Natural killer cell (primary cell): ENCODE measurements around the gene NAB2. TPM values are rescaled to one million over a fixed set of nuclear protein-coding genes. Genes with fewer than 3 reads are reported as not detected.

Source experiments
- ATAC-seq, 3 donors: fragments of 150-1000 bp in 2 of 3; fragments of 200-7000 bp in 1 of 3; cut with Tn5 transposase; 1 replicate in 1 of 3; 2 replicates in 2 of 3; pipeline ENCODE4 v1.10.0; 2021; ENCODE audit warnings: mild to moderate bottlenecking in 2 of 3, moderate library complexity in 2 of 3
- DNase-seq, 2 donors: peaks; one replicate each; pipeline versions ENCODE4 v3.0.0 to v3.0.0-alpha.2; 2013 to 2021; ENCODE audit warnings: mixed read lengths in 1 of 2
- H3K27ac ChIP-seq: one replicate; pipeline ENCODE4 v1.5.1; 2013; ENCODE audit warnings: mild to moderate bottlenecking, low read length
- H3K27me3 ChIP-seq: one replicate; pipeline ENCODE4 v1.6.1; 2013; ENCODE audit warnings: low read length; ENCODE audit not compliant: control insufficient read depth, insufficient read depth
- H3K36me3 ChIP-seq: one replicate; pipeline ENCODE4 v1.6.1; 2013; ENCODE audit warnings: low read length; ENCODE audit not compliant: control insufficient read depth, insufficient read depth
- H3K4me1 ChIP-seq: one replicate; pipeline ENCODE4 v1.6.1; 2013; ENCODE audit warnings: low read length; ENCODE audit not compliant: control insufficient read depth, insufficient read depth
- H3K4me3 ChIP-seq: one replicate; pipeline ENCODE4 v1.5.1; 2013; ENCODE audit warnings: low read length
- H3K9me3 ChIP-seq: one replicate; pipeline ENCODE4 v1.6.1; 2013; ENCODE audit warnings: low read length; ENCODE audit not compliant: control insufficient read depth, insufficient read depth
- H3K27ac Mint-ChIP-seq, 2 donors: one replicate each; pipeline ENCODE4 v1.8.0; 2022; ENCODE audit warnings: mild to moderate bottlenecking in 2 of 2, mixed read lengths in 2 of 2, moderate library complexity in 1 of 2
- H3K27me3 Mint-ChIP-seq, 2 donors: one replicate each; pipeline ENCODE4 v1.8.0; 2022; ENCODE audit warnings: low read depth in 2 of 2, mixed read lengths in 2 of 2
- H3K36me3 Mint-ChIP-seq: one replicate; pipeline ENCODE4 v1.8.0; 2022; ENCODE audit warnings: mixed read lengths
- H3K4me1 Mint-ChIP-seq, 2 donors: one replicate each; pipeline ENCODE4 v1.8.0; 2022; ENCODE audit warnings: mixed read lengths in 2 of 2
- H3K4me3 Mint-ChIP-seq: one replicate; pipeline ENCODE4 v1.8.0; 2022; ENCODE audit warnings: mild to moderate bottlenecking, moderate library complexity, mixed read lengths
- H3K9me3 Mint-ChIP-seq, 2 donors: one replicate each; pipeline ENCODE4 v1.8.0; 2022; ENCODE audit warnings: mixed read lengths in 2 of 2
- WGBS: methylation state at CpG from one replicate; pipeline ENCODE4 v1.1.7; 2013; ENCODE audit warnings: missing lambda C conversion rate; ENCODE audit not compliant: insufficient coverage; 5-methylcytosine and 5-hydroxymethylcytosine counted together
- intact Hi-C: fragments of 100-400 bp; cut with micrococcal nuclease; formaldehyde crosslinking; loops from one replicate; pipeline ENCODE4 v1.14.2; 2022
- total RNA-seq, 4 donors: library from RNA; stranded (reverse); fragments of 120-200 nt in 1 of 4; gene quantifications; one replicate each; pipeline versions ENCODE4 v1.2.3 to v1.2.4, GENCODE V29; 2013 to 2022
- TF ChIP-seq, protein P1 (sequence below): fragments of 200-600 bp; IDR thresholded peaks from one replicate; pipeline ENCODE4 v1.8.0; 2022; ENCODE audit warnings: antibody characterized with exemption

The NAB2 gene
- total RNA-seq, 3 donors from 2014 or later (not counting 1 experiment from before 2014, with no cell fraction given): 4.2 to 7.0 (median 5.4) TPM

DNA sequence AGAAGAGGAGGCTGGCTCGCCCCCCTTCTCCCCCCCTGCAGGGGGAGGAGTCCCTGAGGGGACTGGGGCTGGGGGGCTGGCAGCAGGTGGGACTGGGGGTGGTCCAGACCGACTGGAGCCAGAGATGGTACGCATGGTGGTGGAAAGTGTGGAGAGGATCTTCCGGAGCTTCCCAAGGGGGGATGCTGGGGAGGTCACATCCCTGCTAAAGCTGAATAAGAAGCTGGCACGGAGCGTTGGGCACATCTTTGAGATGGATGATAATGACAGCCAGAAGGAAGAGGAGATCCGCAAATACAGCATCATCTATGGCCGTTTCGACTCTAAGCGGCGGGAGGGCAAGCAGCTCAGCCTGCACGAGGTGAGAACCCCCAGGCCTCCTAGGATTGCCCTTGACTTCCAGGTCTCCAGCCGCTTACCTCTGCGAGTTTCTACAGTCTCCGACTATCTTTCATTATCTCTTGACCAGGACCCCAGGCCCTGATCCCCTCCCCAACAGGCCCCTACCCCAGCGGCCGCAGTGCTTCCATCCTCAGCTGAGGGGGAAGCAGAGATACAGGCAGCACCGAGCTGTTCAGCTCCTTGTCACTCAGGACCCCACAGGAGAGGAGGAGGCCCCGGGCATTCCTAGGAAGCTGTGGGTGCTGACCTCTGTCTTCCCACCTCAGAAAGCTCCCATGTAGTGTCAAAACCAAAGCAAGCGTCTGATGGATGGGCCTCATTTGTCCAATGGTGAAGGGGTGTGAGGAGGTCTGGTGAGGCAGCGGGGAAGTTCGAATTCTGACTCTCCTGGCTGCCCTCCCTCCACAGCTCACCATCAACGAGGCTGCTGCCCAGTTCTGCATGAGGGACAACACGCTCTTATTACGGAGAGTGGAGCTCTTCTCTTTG, 3.0 kb downstream of the NAB2 start:
- Mint-ChIP-seq H3K4me3 (no peak overlapping the region), H3K4me1 (peaks cover 21 to 35% of the 10 kb centered on the region in 2 donors), H3K9me3 (no peaks in the 10 kb centered on the region), H3K27ac (peak overlapping the region in 1 of 2 donors; percentile 45), H3K27me3 (no peaks in the 10 kb centered on the region), H3K36me3 (no peaks in the 10 kb centered on the region)
- 94% methylated on average over 25 of the region's 25 CpGs for WGBS
- DNase-seq (no peak), ATAC-seq (no peak)
- peaks cover 46% of the 10 kb centered on the region for H3K4me1 ChIP-seq
- no peak overlapping the region for H3K4me3 ChIP-seq
- H3K36me3 ChIP-seq: peaks cover 21% of the 10 kb centered on the region
- TF ChIP-seq, protein P1, sequence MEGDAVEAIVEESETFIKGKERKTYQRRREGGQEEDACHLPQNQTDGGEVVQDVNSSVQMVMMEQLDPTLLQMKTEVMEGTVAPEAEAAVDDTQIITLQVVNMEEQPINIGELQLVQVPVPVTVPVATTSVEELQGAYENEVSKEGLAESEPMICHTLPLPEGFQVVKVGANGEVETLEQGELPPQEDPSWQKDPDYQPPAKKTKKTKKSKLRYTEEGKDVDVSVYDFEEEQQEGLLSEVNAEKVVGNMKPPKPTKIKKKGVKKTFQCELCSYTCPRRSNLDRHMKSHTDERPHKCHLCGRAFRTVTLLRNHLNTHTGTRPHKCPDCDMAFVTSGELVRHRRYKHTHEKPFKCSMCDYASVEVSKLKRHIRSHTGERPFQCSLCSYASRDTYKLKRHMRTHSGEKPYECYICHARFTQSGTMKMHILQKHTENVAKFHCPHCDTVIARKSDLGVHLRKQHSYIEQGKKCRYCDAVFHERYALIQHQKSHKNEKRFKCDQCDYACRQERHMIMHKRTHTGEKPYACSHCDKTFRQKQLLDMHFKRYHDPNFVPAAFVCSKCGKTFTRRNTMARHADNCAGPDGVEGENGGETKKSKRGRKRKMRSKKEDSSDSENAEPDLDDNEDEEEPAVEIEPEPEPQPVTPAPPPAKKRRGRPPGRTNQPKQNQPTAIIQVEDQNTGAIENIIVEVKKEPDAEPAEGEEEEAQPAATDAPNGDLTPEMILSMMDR: no peak
- no peaks in the 10 kb centered on the region for H3K27me3 ChIP-seq
- no peaks in the 10 kb centered on the region for H3K9me3 ChIP-seq
- no peak overlapping the region for H3K27ac ChIP-seq
- intact Hi-C loops: no loop called here

DNA sequence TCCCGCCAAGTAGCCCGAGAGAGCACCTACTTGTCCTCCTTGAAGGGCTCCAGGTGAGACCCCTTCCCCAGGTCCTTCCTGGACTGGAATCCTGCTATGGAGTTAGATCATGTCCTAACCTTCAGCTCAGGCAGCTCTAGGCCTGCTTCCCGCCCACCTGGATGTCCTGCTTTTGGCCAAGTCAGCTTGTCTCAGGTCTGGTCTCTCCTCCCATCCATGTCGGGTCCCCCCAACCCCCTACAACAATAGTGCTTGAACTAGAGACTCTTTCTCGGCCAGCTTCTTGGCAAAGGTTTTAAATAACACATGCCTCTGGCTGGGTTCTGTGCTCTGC, 3.6 kb downstream of the NAB2 start:
- peak overlapping the region in 1 of 2 donors; percentile 45 for H3K27ac Mint-ChIP-seq
- Histone ChIP-seq H3K27me3 (no peaks in the 10 kb centered on the region), H3K4me1 (peaks cover 46% of the 10 kb centered on the region), H3K4me3 (no peak overlapping the region), H3K27ac (no peak overlapping the region), H3K36me3 (peaks cover 27% of the 10 kb centered on the region), H3K9me3 (no peaks in the 10 kb centered on the region)
- H3K27me3 Mint-ChIP-seq: no peaks in the 10 kb centered on the region
- no peak for ATAC-seq
- intact Hi-C loops: no loop called here
- TF ChIP-seq, protein P1: no peak
- WGBS: 95% methylated on average over 5 of the region's 5 CpGs
- H3K4me1 Mint-ChIP-seq: peaks cover 20 to 32% of the 10 kb centered on the region in 2 donors
- no peaks in the 10 kb centered on the region for H3K9me3 Mint-ChIP-seq
- no peak overlapping the region for H3K4me3 Mint-ChIP-seq
- H3K36me3 Mint-ChIP-seq: no peaks in the 10 kb centered on the region
- no peak for DNase-seq

DNA sequence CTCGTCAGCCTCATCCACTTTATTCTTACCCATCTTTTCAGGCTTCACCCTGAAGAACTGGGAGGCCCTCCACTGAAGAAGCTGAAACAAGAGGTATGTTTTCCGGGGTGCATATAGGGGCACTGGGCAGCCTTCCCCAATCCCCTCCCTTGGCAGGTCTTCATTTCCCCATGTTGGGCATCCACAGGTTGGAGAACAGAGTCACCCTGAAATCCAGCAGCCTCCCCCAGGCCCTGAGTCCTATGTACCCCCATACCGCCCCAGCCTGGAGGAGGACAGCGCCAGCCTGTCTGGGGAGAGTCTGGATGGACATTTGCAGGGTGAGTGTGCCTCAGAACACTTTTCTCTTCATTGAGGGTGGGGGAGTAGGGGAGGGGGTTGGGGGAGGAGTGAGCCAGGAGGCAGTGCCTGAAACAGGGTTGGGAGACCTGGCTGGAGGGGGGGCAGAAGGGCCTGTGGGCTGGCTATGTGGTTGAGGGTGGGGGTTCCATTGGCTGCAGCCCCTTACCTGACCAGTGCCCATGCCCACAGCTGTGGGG, 4.0 kb downstream of the NAB2 start:
- no peak overlapping the region for H3K4me3 Mint-ChIP-seq
- Histone ChIP-seq H3K36me3 (peaks cover 32% of the 10 kb centered on the region), H3K4me1 (peaks cover 41% of the 10 kb centered on the region), H3K4me3 (no peak overlapping the region), H3K9me3 (no peaks in the 10 kb centered on the region), H3K27ac (no peak overlapping the region), H3K27me3 (no peaks in the 10 kb centered on the region)
- TF ChIP-seq, protein P1: no peak
- peaks cover 18 to 29% of the 10 kb centered on the region in 2 donors for H3K4me1 Mint-ChIP-seq
- no peaks in the 10 kb centered on the region for H3K27me3 Mint-ChIP-seq
- intact Hi-C loops: loop anchor here (1.0 kb wide), 1 partner anchor 24 kb away; no protein-coding TSS in a partner anchor
- ATAC-seq (no peak), DNase-seq (no peak)
- no peaks in the 10 kb centered on the region for H3K36me3 Mint-ChIP-seq
- peak overlapping the region in 1 of 2 donors; percentile 90 for H3K27ac Mint-ChIP-seq
- WGBS: 98% methylated on average over 4 of the region's 4 CpGs
- no peaks in the 10 kb centered on the region for H3K9me3 Mint-ChIP-seq
